Measurements from ENCODE around the gene KCNK5. TPM values are rescaled to one million over a fixed set of nuclear protein-coding genes. Genes with fewer than 3 reads are reported as not detected.

The KCNK5 gene
- total and polyA plus RNA-seq, 2 of the 8 experiments (the other 6 are each of a cell fraction or from before 2014, with no cell fraction given) = 20.9 to 44.3 TPM

DNA sequence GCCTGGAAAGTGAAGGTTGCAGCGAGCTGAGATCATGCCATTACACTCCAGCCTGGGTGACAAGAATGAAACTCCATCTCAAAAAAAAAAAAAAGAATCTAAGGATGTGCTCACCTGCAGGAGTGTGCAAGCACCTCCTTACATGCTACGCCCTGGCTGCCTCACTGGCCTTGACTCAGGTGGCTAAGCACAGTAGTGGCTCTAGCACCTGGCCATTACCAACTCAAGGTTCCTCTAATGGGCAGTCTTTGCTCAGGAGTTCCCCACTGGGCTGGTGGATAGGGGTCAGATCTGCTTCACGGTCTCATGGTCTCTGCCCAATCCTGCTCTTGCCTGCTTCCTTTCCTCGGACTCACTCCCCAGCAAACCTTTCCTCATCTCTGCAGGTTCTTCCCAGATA lies 45.2 kb upstream of the KCNK5 start:
- H3K9ac ChIP-seq (replicated peaks in 1 of 4; ENCODE audit: extremely low read depth in 1 of 4, low read depth in 3 of 4, low read length in 3 of 4) = no peak overlapping the region
- no peak overlapping the region for H4K8ac ChIP-seq (ENCODE audit: extremely low read depth, insufficient read depth, low read length)
- 0 out of 7 replicates have a peak, but pooled peaks cover 0 to under 1% (median 0%) of the 10 kb centered on the region in 4 experiments for H3K27me3 ChIP-seq (replicated peaks in 1 of 4; ENCODE audit: control insufficient read depth in 3 of 4, extremely low read depth in 1 of 4, insufficient read depth in 3 of 4, low read length in 3 of 4)
- no peak overlapping the region for H3K56ac ChIP-seq (replicated peaks; ENCODE audit: insufficient read length, low read depth, low read length)
- H3K4me2 ChIP-seq (ENCODE audit: insufficient read depth in 1 of 2, low read depth in 2 of 2, low read length in 2 of 2) = no peak overlapping the region
- no peak overlapping the region for H3K4me3 ChIP-seq (ENCODE audit: extremely low read depth in 1 of 4, insufficient read depth in 2 of 4, low read depth in 3 of 4, low read length in 4 of 4)
- no peaks in the 10 kb centered on the region for H3K79me2 ChIP-seq (ENCODE audit: control insufficient read depth in 1 of 2, insufficient read depth in 2 of 2, low read length in 2 of 2)
- H3K4ac ChIP-seq (replicated peaks; ENCODE audit: insufficient read length, low read depth, low read length) = peak overlapping the region; percentile 57
- no peaks in the 10 kb centered on the region for H3K9me3 ChIP-seq (ENCODE audit: insufficient read depth in 2 of 2, low read depth in 1 of 2, low read length in 1 of 2)
- peak overlapping the region; percentile 32; the same call in 1 of the 2 replicates for H2BK12ac ChIP-seq (ENCODE audit: low read depth, low read length)
- H3K36me3 ChIP-seq (ENCODE audit: control insufficient read depth in 2 of 4, insufficient read depth in 4 of 4, low read length in 3 of 4) = no peaks in the 10 kb centered on the region
- peak overlapping the region; percentile 6; the same call in 1 of the 2 replicates for H2BK5ac ChIP-seq (ENCODE audit: low read depth, low read length)
- H2AK5ac ChIP-seq (ENCODE audit: low read depth, low read length) = peak overlapping the region; percentile 79; the same call in 1 of the 2 replicates
- H3K4me1 ChIP-seq (replicated peaks in 1 of 4; ENCODE audit: control insufficient read depth in 3 of 4, insufficient read depth in 4 of 4, low read length in 3 of 4) = peaks cover 9 to 16% (median 13%) of the 10 kb centered on the region in 4 experiments
- CTCF ChIA-PET (ENCODE audit: partially characterized antibody) = interaction anchor here (0.8 to 47.4 kb wide), 7 partner anchors 9 to 186 kb away, joined by 3 to 1738 read pairs (median 6); partner anchors contain the start of gene KCNK5
- WGBS, 2 experiments (ENCODE audit: extremely low coverage in 1 of 2, insufficient coverage in 1 of 2, insufficient read length in 1 of 2, insufficient replicate concordance in 2 of 2, low coverage in 1 of 2, low lambda C conversion rate in 2 of 2, missing lambda C conversion rate in 1 of 2) = 83% methylated on average over 4 of the region's 4 CpGs; no CpG with 5 or more reads in 1 of the 2 experiments
- no peak overlapping the region for H3K23ac ChIP-seq (ENCODE audit: insufficient read length)
- peak overlapping the region; percentile 97 for H2BK20ac ChIP-seq (ENCODE audit: low read length)
- no peaks in the 10 kb centered on the region for H3K79me1 ChIP-seq (ENCODE audit: low read depth, low read length)
- H3K18ac ChIP-seq (ENCODE audit: extremely low read depth, low read length) = no peak overlapping the region; the same call in 1 of the 2 replicates
- no peak for FAIRE-seq
- no peaks in the 10 kb centered on the region; the same call in 1 of the 2 replicates for H3K23me2 ChIP-seq (ENCODE audit: low read depth, low read length)
- H2BK120ac ChIP-seq (replicated peaks; ENCODE audit: low read depth, low read length) = no peak overlapping the region
- H3K14ac ChIP-seq (ENCODE audit: insufficient read length) = no peak overlapping the region
- H3K27ac ChIP-seq (ENCODE audit: low read depth, low read length) = no peak overlapping the region
- no peak overlapping the region for H2AFZ ChIP-seq (ENCODE audit: low read length)
- no peak overlapping the region for H4K5ac ChIP-seq (ENCODE audit: insufficient read length, low read depth, low read length)
- peak overlapping the region; percentile 83 for H4K91ac ChIP-seq (replicated peaks; ENCODE audit: insufficient read length, low read length)
- no peak for DNase-seq (ENCODE audit: low read depth in 1 of 2, low spot score in 2 of 2)
- 0 out of 2 replicates have a peak overlapping the region, but pooled peaks have one; percentile 75 for H2BK15ac ChIP-seq (ENCODE audit: low read length)
- POLR2A ChIA-PET (ENCODE audit: partially characterized antibody) = interaction anchor here (1.3 to 1.8 kb wide), 2 partner anchors 46 to 52 kb away, joined by 4 to 7 read pairs; partner anchors contain the start of gene KCNK5
- H4K20me1 ChIP-seq (replicated peaks in 1 of 2; ENCODE audit: control insufficient read depth in 1 of 2, insufficient read depth in 2 of 2, low read length in 2 of 2) = no peaks in the 10 kb centered on the region
- TF ChIP-seq, protein P1, sequence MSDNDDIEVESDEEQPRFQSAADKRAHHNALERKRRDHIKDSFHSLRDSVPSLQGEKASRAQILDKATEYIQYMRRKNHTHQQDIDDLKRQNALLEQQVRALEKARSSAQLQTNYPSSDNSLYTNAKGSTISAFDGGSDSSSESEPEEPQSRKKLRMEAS (IDR thresholded peaks at IDR 0.05) = no peak
- TF ChIP-seq RAD21 (IDR thresholded peaks at IDR 0.05 in 1 of 2, conservative IDR thresholded peaks at IDR 0.05 in 1 of 2; ENCODE audit: low read depth in 2 of 2, low read length in 2 of 2) (no peak), CREB1 (IDR thresholded peaks at IDR 0.05) (no peak), NRF1 (IDR thresholded peaks at IDR 0.05; ENCODE audit: low read depth, low read length) (no peak), TBP (IDR thresholded peaks at IDR 0.05; ENCODE audit: low read depth, low read length) (no peak), POU5F1 (IDR thresholded peaks at IDR 0.05; ENCODE audit: low read depth, low read length) (no peak), MAFK (IDR thresholded peaks at IDR 0.05; ENCODE audit: low read depth, low read length) (no peak), JUN (IDR thresholded peaks at IDR 0.05; ENCODE audit: low read depth, low read length) (no peak)
- TF ChIP-seq, protein P2, sequence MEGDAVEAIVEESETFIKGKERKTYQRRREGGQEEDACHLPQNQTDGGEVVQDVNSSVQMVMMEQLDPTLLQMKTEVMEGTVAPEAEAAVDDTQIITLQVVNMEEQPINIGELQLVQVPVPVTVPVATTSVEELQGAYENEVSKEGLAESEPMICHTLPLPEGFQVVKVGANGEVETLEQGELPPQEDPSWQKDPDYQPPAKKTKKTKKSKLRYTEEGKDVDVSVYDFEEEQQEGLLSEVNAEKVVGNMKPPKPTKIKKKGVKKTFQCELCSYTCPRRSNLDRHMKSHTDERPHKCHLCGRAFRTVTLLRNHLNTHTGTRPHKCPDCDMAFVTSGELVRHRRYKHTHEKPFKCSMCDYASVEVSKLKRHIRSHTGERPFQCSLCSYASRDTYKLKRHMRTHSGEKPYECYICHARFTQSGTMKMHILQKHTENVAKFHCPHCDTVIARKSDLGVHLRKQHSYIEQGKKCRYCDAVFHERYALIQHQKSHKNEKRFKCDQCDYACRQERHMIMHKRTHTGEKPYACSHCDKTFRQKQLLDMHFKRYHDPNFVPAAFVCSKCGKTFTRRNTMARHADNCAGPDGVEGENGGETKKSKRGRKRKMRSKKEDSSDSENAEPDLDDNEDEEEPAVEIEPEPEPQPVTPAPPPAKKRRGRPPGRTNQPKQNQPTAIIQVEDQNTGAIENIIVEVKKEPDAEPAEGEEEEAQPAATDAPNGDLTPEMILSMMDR (IDR thresholded peaks at IDR 0.05; ENCODE audit: control extremely low read depth in 1 of 3, insufficient read depth in 1 of 3, low read depth in 1 of 3, low read length in 3 of 3) = no peak
- TF ChIP-seq, protein P3, sequence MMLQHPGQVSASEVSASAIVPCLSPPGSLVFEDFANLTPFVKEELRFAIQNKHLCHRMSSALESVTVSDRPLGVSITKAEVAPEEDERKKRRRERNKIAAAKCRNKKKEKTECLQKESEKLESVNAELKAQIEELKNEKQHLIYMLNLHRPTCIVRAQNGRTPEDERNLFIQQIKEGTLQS (IDR thresholded peaks at IDR 0.05; ENCODE audit: insufficient read depth, low read depth, low read length) = no peak
